Mesothelial cell of epicardium (in vitro differentiated cells): ENCODE data around the gene FSIP1. TPM values are rescaled to one million over a fixed set of nuclear protein-coding genes. Genes with fewer than 3 reads are reported as not detected.
A peak's percentile ranks its signal among the peaks of the same experiment; 100 is the strongest.

Source experiments
- DNase-seq, 2 experiments: peaks; one replicate each; pipeline ENCODE4 v3.0.0; 2021; ENCODE audit warnings: low spot score in 2 of 2; ENCODE audit not compliant: unreplicated experiment in 2 of 2
- H3K27ac Mint-ChIP-seq: 2 replicates; pipeline ENCODE4 v1.8.0; 2021; ENCODE audit warnings: mixed read lengths
- H3K27me3 Mint-ChIP-seq: 2 replicates; pipeline ENCODE4 v1.8.0; 2021; ENCODE audit warnings: low read depth, mixed read lengths
- H3K36me3 Mint-ChIP-seq: 2 replicates; pipeline ENCODE4 v1.8.0; 2021; ENCODE audit warnings: mixed read lengths
- H3K4me1 Mint-ChIP-seq: 2 replicates; pipeline ENCODE4 v1.8.0; 2021; ENCODE audit warnings: mixed read lengths
- H3K4me3 Mint-ChIP-seq: 2 replicates; pipeline ENCODE4 v1.8.0; 2021; ENCODE audit warnings: mild to moderate bottlenecking, moderate library complexity, mixed read lengths
- H3K9me3 Mint-ChIP-seq: 2 replicates; pipeline ENCODE4 v1.8.0; 2021; ENCODE audit warnings: mixed read lengths
- total RNA-seq: library from RNA; stranded (reverse); gene quantifications from 3 replicates; pipeline ENCODE4 v1.2.1, GENCODE V29; 2021
- TF ChIP-seq, protein P1 (sequence below): fragments of 200-600 bp; sonication (generic); IDR thresholded peaks from one replicate; pipeline ENCODE4 v1.5.0; 2021; ENCODE audit warnings: antibody characterized with exemption; ENCODE audit not compliant: unreplicated experiment

The FSIP1 gene
- total RNA-seq, 1 donor from 2014 or later: 0.74 TPM

DNA sequence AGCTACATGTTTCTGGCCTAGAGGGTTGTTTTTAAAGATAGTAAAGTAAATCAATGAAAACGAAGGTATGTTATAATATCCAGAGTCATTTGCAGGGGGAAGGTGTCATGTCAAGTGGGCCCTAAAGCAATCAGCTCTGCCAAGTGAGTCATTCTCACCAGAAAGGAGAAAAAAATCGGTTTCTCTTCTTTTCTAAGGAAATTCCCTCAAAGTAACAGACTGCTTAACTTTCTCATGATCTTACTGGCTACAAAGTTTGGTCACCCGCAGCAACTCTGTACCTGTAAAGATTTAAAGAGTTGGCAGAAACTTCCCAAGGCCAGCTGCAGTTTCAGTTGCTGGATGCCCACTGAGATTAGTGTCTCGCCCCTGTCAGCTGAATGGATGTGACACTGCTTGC is 5.5 kb upstream of the FSIP1 start:
- TF ChIP-seq, protein P1, sequence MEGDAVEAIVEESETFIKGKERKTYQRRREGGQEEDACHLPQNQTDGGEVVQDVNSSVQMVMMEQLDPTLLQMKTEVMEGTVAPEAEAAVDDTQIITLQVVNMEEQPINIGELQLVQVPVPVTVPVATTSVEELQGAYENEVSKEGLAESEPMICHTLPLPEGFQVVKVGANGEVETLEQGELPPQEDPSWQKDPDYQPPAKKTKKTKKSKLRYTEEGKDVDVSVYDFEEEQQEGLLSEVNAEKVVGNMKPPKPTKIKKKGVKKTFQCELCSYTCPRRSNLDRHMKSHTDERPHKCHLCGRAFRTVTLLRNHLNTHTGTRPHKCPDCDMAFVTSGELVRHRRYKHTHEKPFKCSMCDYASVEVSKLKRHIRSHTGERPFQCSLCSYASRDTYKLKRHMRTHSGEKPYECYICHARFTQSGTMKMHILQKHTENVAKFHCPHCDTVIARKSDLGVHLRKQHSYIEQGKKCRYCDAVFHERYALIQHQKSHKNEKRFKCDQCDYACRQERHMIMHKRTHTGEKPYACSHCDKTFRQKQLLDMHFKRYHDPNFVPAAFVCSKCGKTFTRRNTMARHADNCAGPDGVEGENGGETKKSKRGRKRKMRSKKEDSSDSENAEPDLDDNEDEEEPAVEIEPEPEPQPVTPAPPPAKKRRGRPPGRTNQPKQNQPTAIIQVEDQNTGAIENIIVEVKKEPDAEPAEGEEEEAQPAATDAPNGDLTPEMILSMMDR: no peak
- H3K36me3 Mint-ChIP-seq: no peaks in the 10 kb centered on the region
- no peaks in the 10 kb centered on the region for H3K27me3 Mint-ChIP-seq
- H3K9me3 Mint-ChIP-seq: no peaks in the 10 kb centered on the region
- no peak overlapping the region for H3K27ac Mint-ChIP-seq
- H3K4me3 Mint-ChIP-seq: no peak overlapping the region
- peaks cover 44% of the 10 kb centered on the region for H3K4me1 Mint-ChIP-seq
- DNase-seq: no peak

DNA sequence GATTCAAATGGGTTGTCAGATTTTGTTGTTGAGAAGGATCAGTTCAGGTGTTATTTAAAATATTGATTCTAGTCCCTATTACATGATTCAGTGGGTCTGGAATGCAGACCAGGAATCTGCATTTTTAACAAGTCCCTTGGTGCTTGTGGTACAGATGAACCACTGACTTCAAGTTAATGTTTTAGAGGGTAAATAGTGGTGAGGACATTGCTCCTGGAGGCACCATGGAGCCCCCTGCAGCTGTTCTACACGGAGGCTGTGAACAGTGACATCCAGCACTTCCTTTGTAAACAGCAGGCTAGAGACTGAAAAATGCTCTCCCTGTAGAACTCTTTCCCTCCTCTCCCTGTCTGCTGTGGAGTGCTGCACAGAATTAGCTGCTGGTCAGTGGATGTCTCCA is 4.8 kb upstream of the FSIP1 start:
- H3K4me3 Mint-ChIP-seq: no peak overlapping the region
- peaks cover 38% of the 10 kb centered on the region for H3K4me1 Mint-ChIP-seq
- no peaks in the 10 kb centered on the region for H3K27me3 Mint-ChIP-seq
- H3K36me3 Mint-ChIP-seq: no peaks in the 10 kb centered on the region
- no peak overlapping the region for H3K27ac Mint-ChIP-seq
- DNase-seq: no peak
- TF ChIP-seq, protein P1: no peak
- H3K9me3 Mint-ChIP-seq: no peaks in the 10 kb centered on the region

DNA sequence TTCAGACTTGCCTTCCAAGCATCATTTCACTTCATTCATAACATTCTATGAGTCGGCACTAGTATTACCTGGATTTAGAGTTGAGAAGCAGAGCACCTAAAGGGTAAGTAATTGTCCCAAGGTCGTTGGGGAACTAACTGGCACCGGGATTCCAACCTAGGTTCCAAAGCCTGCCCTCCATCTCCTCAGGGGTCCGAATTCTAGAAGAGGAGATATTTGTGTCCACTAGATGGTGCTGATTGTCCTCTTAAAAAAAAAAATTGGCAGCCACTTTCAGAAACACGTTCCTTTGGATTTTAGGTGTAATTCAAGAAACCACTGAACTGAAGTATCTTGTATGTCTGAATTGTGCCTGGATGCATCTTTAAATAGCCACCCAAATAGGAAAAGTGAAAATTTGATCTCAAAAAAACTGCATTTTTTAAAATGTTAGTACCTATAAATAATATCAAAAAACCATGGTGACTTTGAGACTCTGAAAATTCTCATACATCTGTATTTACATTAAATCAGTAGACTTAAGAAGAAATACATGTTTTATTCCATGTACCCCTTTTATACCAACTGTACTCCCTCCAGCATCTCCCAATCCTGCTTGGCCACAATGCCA is 3.9 kb upstream of the FSIP1 start:
- Mint-ChIP-seq H3K36me3 (no peaks in the 10 kb centered on the region), H3K27me3 (no peaks in the 10 kb centered on the region), H3K27ac (no peak overlapping the region), H3K4me1 (peaks cover 38% of the 10 kb centered on the region), H3K4me3 (no peak overlapping the region), H3K9me3 (peaks cover 1% of the 10 kb centered on the region)
- DNase-seq: no peak
- TF ChIP-seq, protein P1: peak; percentile 56

DNA sequence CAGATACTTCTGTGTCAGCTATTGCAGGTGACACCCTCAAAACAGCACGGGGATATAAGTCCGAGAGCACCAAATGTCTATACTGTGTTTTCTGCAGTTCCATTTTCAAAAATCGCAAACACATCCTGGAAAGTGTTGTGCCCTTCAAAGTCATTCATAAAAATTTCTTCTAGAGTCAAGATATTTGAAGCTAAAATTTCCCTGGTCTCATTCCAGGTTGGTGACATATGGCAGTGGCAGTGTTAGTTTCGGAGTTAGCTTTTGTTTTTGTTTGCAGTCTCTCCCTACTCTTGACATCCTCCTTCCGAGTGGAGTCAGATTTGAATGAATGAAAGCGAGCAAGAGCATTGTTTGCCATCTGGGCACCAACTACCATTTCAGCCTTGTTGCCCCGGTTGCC is 3.2 kb upstream of the FSIP1 start:
- no peaks in the 10 kb centered on the region for H3K27me3 Mint-ChIP-seq
- peaks cover 8% of the 10 kb centered on the region for H3K9me3 Mint-ChIP-seq
- no peak overlapping the region for H3K27ac Mint-ChIP-seq

DNA sequence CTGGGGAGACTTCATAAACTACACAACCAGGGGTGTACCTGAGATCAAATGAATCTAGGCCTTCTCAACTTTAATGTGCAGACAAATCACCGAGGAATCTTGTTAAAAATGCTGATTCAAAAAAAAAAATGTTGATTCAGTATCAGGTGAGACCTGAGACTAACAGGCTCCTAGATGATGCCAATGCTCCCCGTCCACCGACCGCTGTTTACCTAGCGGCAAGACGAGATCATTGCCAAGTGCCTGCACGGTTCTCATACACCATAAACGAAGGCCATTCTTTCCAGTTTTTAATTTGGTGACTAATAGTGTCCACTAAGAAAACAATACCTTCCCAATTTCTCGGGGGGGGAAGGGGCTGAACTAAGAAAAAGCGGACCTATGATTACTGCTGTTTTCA is 2.5 kb upstream of the FSIP1 start:
- no peaks in the 10 kb centered on the region for H3K36me3 Mint-ChIP-seq
- H3K27ac Mint-ChIP-seq: peak overlapping the region; percentile 39
- no peak overlapping the region for H3K4me3 Mint-ChIP-seq
- no peak for DNase-seq
- TF ChIP-seq, protein P1: no peak
- H3K27me3 Mint-ChIP-seq: no peaks in the 10 kb centered on the region
- H3K4me1 Mint-ChIP-seq: peaks cover 38% of the 10 kb centered on the region
- peaks cover 10% of the 10 kb centered on the region for H3K9me3 Mint-ChIP-seq

More for the DNA sequence above, 3.2 kb upstream of the FSIP1 start:
- DNase-seq: no peak
- Mint-ChIP-seq H3K4me3 (no peak overlapping the region), H3K4me1 (peaks cover 38% of the 10 kb centered on the region), H3K36me3 (no peaks in the 10 kb centered on the region)
- TF ChIP-seq, protein P1: no peak

DNA sequence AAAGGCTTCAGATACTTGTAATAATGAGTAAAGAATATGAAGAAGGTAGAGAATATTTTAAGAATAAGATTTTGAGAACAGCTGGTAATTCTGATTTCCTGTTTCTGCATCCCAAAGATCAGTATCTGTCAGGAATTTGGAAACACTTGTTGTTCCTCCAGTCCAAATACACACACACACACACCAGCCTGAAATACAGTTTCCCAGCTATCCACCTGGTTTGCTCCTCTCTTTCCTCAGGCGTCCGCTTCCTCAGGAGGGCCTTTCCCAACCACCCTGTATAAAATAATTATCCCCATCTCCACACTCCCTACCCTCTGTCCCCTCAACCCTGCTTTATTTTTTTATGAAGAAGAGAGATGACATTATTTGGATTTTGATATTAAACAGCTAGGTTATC is 2.0 kb upstream of the FSIP1 start:
- Mint-ChIP-seq H3K4me3 (no peak overlapping the region), H3K4me1 (peaks cover 34% of the 10 kb centered on the region), H3K27ac (peak overlapping the region; percentile 39), H3K27me3 (no peaks in the 10 kb centered on the region), H3K9me3 (peaks cover 10% of the 10 kb centered on the region), H3K36me3 (no peaks in the 10 kb centered on the region)
- TF ChIP-seq, protein P1: no peak
- DNase-seq: no peak
